Measurements from ENCODE around the gene F2.

Gene F2

GRCh38 chr11:46697303-46697702 is 21.7 kb upstream of the F2 start:
- DNase-seq, result peak; percentile 45
- TF ChIP-seq CTCF (IDR thresholded peaks at IDR 0.05; ENCODE audit: low read depth, low read length, missing control alignments), result no peak
- Histone ChIP-seq H3K27ac (peak overlapping the region; percentile 44), H3K4me3 (ENCODE audit: low read depth, low read length) (no peak overlapping the region), H3K27me3 (replicated peaks) (no peaks in the 10 kb centered on the region), H3K36me3 (replicated peaks) (peaks cover 26% of the 10 kb centered on the region)
- in situ Hi-C loops (cut with HindIII; ENCODE audit: low pct_ligation_motif_present, low sequenced_read_pairs), result no loop called here

DNA sequence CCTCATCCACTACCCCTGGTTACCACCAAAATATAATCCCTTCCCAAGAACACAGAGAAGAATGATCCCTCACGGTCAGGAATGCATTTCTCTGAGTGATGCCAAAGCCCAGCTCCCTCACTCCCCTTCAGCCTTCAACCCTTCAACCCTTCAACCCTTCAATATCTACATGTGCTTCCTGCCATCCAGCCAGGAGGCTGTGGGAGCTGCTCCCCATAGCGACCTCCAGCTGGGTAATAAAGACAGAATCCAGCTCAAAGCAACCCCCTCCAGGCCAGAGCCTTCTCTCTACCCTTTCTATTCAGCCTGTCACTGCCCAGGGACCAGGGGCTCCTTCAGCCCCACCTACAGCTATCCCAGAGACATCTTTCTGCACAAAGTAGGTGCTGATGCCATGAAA is 21.3 kb upstream of the F2 start:
- Histone ChIP-seq H3K4me3 (ENCODE audit: low read depth, low read length) (no peak overlapping the region), H3K27me3 (replicated peaks) (no peaks in the 10 kb centered on the region), H3K36me3 (replicated peaks) (peaks cover 29% of the 10 kb centered on the region), H3K27ac (peak overlapping the region; percentile 44)
- no peak for TF ChIP-seq CTCF (IDR thresholded peaks at IDR 0.05; ENCODE audit: low read depth, low read length, missing control alignments)
- DNase-seq, result no peak
- in situ Hi-C loops (cut with HindIII; ENCODE audit: low pct_ligation_motif_present, low sequenced_read_pairs), result no loop called here

DNA sequence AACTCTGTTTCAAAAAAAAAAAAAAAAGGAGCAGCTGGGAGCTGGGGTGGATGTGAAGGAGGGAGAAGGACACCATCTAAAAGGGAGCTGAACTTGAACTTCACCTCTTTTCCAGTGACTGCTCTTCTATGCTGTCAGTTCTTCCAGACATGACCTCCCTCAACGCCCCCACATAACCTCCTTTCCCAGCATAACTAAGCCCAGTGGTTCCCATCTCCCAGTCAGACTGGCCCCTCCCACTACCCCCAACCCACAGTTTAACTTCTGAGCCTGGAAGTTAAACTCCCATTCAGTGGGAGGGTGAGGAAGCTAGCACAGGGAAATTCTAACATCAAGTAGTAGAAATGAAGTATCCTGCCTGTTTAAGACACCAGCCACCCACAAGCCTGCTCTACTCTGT is 20.4 kb upstream of the F2 start:
- H3K27ac ChIP-seq, result no peak overlapping the region
- H3K4me3 ChIP-seq (ENCODE audit: low read depth, low read length), result no peak overlapping the region

GRCh38 chr11:46700241-46701077 is 18.6 kb upstream of the F2 start, which contains the start of the genes ARHGAP1 and ZNF408:
ARHGAP1 (minus strand) TSS chr11:46700619; CDS start chr11:46696107, 4,512 bp downstream.
ZNF408 (plus strand) TSS chr11:46701031; CDS start chr11:46701048, 17 bp downstream.
- no peaks in the 10 kb centered on the region for H3K27me3 ChIP-seq (replicated peaks)
- DNase-seq, result peak; percentile 97
- no peak for TF ChIP-seq CTCF (IDR thresholded peaks at IDR 0.05; ENCODE audit: low read depth, low read length, missing control alignments)
- in situ Hi-C loops (cut with HindIII; ENCODE audit: low pct_ligation_motif_present, low sequenced_read_pairs), result no loop called here
- H3K4me3 ChIP-seq (ENCODE audit: low read depth, low read length), result peak within 1 kb of the TSS; percentile 98
- peak within 1 kb of the TSS; percentile 95 for H3K27ac ChIP-seq
- peaks cover 27% of the 10 kb centered on the region for H3K36me3 ChIP-seq (replicated peaks)

More for the DNA sequence above, 20.4 kb upstream of the F2 start:
- DNase-seq, result no peak
- Histone ChIP-seq H3K36me3 (replicated peaks) (peaks cover 31% of the 10 kb centered on the region), H3K27me3 (replicated peaks) (no peaks in the 10 kb centered on the region)
- in situ Hi-C loops (cut with HindIII; ENCODE audit: low pct_ligation_motif_present, low sequenced_read_pairs), result no loop called here
- no peak for TF ChIP-seq CTCF (IDR thresholded peaks at IDR 0.05; ENCODE audit: low read depth, low read length, missing control alignments)

DNA sequence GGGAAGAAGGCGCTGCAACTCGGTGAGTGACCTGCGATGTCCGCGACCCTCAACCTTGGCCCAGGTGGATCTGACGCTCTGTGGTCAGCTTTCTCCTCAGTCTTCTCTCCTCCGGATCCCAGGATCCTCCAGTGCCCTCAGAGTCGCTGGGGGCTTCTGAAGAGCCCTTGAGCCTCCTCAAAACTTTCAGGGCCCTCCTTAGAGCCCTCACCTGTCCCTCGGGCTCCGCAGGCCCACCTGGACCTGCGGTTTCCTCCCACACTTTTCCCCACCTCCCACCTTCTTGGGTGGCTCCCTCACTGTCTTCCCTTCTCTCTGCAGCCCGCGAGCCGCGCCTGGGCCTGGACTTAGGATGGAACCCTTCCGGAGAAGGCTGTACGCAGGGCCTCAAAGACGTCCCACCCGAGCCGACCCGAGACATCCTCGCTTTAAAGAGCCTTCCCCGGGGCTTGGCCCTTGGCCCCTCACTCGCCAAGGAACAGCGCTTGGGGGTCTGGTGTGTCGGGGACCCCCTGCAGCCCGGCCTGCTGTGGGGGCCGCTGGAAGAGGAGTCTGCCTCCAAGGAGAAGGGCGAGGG is 17.8 kb upstream of the F2 start:
- H3K4me3 ChIP-seq (ENCODE audit: low read depth, low read length), result peak overlapping the region; percentile 98
- peaks cover 29% of the 10 kb centered on the region for H3K36me3 ChIP-seq (replicated peaks)
- no peak for TF ChIP-seq CTCF (IDR thresholded peaks at IDR 0.05; ENCODE audit: low read depth, low read length, missing control alignments)
- H3K27me3 ChIP-seq (replicated peaks), result no peaks in the 10 kb centered on the region
- H3K27ac ChIP-seq, result peak overlapping the region; percentile 95
- DNase-seq, result no peak
- in situ Hi-C loops (cut with HindIII; ENCODE audit: low pct_ligation_motif_present, low sequenced_read_pairs), result no loop called here

Data from brain microvascular endothelial cell (primary cell).